Activated CD4-positive, alpha-beta T cell treated with anti-CD3 and anti-CD28 coated beads, Interleukin-10, Interleukin-2, amounts not matched to agents 100 ng/mL and 50 ng/mL, durations not matched to agents 16 hours and 8 hours (primary cell): ENCODE measurements around the gene PTPRG.

Experiments used
- DNase-seq: peaks from one replicate; pipeline ENCODE4 v3.0.0-alpha.2; 2020

The PTPRG gene

GRCh38 chr3:62095756-62096155 lies 534.4 kb downstream of the PTPRG start:
- no peak for DNase-seq

GRCh38 chr3:62096521-62096920 lies 535.1 kb downstream of the PTPRG start:
- no peak for DNase-seq

GRCh38 chr3:62097121-62097520 lies 535.8 kb downstream of the PTPRG start:
- no peak for DNase-seq

DNA sequence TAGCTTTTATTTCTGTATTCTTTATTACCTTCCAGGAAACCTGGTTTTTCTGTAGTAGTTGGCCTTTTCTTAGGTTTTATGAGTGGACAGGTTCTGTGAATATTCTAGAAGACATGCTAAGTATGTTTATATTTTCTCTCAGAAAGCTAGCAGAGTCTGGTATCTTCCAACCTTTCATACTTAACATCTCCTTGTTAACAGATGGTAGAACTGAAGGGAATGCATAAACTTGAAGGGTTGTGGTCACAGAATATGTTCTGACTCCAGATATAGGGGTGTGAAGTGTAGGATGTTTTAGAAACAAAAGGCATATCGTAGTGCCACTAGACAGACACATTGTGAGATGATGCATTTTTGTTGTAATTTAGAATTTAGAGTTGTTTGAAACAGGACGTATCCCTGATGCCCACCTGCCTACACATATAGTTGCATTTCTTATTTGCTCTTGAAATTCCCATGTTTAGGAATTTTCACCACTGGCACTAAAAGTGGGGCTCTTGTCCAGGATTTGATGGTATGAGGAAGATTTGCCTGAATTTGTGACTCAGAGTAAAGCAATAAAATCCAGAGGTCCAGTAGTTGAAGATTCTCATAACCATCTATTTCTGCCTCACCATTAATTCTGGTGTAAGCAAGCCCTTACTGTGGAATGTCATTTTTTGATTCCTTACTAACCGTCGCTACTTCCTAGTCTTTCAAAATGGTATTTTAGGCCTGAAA lies 537.4 kb downstream of the PTPRG start:
- DNase-seq: no peak

DNA sequence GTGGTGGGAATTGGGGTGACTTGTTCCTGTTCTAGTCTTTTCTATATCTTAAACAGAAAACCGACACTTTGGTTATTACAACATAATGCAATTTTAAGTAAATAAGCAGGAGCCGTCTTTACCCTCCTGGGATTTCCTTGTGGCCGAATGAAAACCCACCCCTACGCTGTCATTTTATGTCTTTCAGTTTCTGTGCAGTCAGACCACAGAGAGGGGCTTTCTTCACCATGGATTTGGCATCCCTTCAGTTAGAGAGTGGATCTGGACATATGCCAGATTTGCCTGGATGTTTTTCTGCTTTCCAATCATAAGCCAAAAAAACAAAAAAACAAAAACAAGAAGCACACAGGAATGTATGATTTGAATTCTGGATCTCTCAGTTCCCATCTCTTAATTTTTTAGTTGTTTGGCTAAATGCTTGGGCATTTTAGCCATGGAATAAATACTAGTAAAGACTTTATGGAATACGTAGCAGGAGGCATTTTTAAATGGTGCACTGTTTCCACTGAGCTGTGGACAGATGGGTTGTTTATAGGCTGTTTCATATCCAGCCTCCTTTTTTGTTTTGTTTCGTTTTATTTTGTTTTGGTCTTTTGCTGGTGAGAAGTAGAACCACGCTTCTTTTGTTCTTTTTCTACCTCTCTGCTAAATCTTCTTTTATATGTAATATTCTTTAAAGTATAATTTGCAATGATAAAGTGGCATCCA lies 539.1 kb downstream of the PTPRG start:
- no peak for DNase-seq

GRCh38 chr3:62101488-62101887 lies 540.1 kb downstream of the PTPRG start:
- DNase-seq: no peak

DNA sequence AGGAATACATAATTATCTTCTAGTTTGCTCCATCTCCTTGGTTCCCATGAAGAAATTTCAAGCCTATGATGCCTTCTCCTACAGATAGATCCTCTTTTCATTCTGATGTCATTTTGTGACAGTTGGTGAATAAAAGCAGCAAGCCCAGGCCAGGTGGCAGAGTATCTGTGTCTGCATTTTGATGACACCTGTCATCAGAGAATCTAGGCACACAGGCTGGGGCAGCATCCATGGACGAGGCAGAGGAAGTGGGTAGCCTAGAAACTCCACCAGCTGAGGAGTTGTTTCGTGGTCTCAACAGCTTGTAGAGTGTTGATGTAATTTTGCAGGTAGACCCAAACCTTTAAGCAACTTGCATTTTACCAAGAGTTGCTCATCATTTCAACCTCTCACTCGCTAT lies 542.2 kb downstream of the PTPRG start:
- DNase-seq: no peak

DNA sequence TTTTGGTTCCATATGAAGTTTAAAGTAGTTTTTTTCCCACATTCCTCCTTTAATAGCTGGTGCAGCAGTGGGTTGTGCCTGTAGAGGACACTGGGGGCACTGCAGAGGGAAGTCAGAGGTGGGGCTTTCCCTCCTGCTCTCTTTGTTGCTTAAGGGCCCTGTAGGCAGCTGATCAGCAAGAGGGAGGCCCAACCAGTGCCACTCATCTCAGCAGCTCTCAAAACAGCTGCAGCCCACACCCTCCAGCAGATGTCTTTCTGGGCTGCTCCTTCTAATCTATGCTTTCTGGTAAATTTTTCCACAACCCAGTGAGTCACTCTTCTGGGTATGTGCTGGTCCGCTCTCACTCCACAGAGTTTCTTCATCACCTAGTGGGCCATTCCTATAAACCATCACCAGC lies 548.2 kb downstream of the PTPRG start:
- DNase-seq: no peak

GRCh38 chr3:62110443-62111225 lies 549.3 kb downstream of the PTPRG start:
- DNase-seq: no peak

GRCh38 chr3:62113092-62113491 lies 551.7 kb downstream of the PTPRG start:
- DNase-seq: no peak

DNA sequence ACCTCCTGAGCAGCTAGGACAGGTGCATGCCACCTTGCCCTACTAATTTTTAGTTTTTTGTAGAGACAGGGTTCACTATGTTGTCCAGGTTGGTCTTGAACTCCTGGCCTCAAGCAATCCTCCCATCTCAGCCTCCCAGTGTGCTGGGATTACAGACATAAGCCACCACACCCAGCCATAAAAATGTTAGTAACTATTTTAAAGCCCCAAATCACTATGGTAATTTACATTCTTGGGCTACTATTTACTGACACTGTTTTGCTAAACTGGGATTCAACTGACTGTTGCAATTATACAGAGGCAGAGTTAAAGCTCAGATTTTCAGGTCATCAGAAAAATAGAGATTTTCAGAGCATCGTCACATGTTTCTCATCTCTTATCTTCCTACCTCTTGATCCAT lies 553.4 kb downstream of the PTPRG start:
- DNase-seq: no peak

DNA sequence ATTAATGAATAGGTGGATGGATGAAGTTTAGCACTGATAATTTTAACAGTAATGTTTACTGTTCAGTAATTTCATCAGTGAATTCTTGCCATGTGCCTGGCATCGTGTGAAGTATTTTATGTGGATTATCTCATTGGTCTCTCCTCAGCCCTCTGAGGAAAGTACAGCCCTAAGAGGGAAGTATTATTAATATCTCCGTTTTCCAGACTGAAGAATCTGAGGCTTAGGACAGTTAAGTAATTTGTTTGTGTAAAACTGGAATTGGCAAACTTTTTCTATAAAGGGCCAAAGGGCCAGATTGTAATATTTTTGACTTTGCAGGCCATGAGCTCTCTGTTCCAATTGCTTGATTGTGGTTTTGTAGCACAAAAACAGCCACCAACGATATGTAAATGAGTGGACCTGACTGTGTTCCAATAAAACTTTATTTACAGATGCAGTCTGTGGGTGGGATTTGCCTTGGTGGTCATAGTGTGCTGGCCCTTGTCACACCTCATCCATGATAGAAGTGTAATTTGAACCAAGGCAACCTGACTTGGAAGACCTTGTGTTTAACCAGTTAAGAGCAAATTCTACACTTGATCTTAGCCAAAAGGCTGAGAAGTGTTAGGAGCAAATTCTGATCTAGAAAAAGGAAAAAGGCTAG lies 556.7 kb downstream of the PTPRG start:
- no peak for DNase-seq

GRCh38 chr3:62119139-62119538 lies 557.8 kb downstream of the PTPRG start:
- no peak for DNase-seq

DNA sequence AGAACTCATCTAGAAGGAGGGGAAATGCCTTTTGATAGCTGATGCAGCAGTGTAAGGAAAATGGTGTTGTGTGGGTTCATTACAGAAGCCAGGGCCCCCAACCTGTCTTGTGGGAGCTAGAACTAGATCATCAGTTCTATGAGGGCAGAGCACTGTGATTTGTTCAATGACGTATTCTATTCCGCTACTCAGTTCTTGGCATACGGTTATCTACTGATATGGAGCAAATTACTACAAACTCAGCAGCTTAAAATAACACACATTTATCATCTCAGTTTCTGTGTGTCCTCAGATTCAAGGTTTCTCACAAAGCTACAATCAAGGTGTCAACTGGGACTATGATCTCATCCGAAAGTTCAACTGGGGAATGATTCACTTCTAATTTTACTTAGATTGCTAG lies 561.4 kb downstream of the PTPRG start:
- DNase-seq: no peak

GRCh38 chr3:62125380-62125779 lies 564.0 kb downstream of the PTPRG start:
- DNase-seq: no peak

- no peak for DNase-seq
These were observed 565.7 kb downstream of the PTPRG start for GRCh38 chr3:62127116-62127515.

DNA sequence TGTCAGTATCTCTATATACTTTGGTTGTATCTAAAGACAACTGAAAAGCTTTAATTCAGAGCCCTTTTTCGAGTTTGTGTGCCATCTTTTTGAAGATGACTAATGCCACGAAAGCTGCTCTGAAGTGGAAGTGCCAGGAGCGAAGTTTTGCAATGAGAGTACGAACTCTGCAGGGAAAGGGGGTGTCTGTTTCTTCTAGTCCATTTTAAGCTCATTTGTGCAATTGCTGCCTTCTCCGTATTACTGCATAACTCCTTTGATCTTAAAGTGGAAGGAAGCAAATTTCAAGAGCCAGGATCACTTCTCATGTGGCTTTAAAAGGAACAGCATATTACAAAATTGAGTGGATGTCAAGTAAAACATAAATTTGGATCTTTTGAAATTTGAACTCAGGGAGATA lies 566.7 kb downstream of the PTPRG start:
- no peak for DNase-seq

DNA sequence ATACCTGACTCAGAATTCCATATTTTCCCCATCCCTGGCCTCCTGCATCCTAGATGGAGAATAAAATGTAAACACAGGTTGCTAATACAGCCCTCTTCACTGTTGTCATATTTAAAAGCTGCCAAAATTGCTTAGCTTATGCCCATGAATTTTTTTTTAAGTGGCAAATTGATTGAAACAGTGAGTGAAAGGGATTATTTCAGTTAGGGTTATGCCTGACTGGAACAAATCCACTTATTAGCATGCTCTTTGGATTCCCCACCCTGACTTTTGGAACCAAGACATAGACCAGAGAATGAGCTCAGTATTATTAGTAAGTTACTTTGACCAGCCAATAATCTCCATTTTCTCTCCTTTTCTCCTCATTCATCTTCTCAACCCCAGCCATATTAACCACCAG lies 567.3 kb downstream of the PTPRG start:
- no peak for DNase-seq

DNA sequence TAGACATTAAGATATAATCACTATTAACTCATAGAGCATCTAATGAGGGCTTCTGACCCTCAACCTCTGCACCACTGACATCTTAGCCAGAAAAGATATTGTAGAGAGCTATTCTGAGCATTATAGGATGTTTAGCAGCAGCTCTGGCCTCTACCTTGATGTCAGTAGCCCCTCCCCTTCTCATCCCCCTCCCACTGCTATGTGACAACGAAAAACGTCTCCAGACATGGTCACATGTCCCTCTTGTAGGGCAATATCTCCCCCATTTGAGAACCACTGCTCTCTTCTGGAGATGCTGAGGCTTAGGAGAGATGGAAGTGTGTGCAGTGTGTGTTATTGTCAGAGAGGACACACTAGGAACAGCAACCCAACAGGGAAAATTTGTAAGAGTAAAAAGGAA lies 569.7 kb downstream of the PTPRG start:
- no peak for DNase-seq

DNA sequence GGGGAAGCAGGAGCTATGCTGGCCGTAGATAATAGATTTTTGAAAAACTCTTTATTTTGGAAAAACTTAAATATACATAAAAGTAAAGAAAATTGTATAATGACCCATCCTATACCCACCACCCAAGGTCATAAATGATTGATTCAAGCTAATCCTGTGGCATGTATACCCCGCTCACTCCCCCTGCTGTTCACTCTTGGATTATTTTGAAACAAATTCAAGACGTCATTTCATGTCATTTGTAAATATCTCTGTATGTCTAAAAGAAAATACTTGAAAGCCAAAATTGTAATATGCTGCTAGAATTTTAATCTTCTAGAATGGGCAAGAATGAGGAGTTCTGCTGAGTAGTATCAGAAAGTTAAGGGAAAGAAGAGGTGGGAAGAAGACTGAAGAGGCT lies 570.2 kb downstream of the PTPRG start:
- no peak for DNase-seq

GRCh38 chr3:62132027-62132602 lies 570.7 kb downstream of the PTPRG start:
- no peak for DNase-seq

DNA sequence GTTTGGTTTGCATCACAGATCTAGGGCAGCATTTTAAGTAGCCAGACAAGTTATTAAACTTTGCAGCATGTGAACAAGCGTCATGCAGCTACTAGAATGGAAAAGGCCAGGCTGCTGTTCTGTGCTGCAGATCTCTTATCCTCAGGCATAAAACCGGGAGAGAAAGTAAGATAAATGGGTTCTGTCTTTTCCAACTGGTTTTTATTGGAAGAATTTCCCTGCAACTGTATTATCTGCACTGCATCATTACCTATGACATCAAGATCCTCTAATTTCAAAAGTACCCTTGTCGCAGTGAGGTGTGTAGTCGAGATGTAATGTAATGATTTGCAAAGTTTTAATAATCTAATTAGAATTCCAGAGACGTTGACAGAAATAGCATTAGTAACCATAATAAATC lies 571.6 kb downstream of the PTPRG start:
- no peak for DNase-seq

DNA sequence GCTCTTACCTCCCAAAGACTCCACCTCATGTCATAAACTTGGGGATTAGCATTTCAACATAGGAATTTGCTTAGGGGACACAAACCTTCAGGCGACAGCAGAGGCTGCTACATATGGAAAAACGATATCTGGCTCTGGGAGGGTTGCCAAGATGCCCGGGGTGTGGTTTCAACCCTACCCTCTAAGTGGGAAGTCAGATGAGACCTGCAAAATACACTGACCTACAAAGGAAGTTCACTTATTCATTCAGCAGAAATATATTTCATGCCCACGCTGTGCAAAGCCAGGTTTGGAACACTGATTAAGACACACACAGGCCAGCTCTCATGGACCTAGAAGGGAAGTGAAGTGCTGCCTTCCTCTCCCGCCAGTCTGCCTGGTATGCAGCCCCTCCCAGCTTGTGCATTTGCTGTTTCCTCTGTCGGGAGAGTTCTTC lies 572.7 kb downstream of the PTPRG start:
- no peak for DNase-seq
